HepG2 (cell line): Measurements from ENCODE around the gene BEAN1. TPM values are rescaled to one million over a fixed set of nuclear protein-coding genes. Genes with fewer than 3 reads are reported as not detected.

Experiments used
- AHR ChIP-seq: IDR thresholded peaks from 2 replicates; pipeline ENCODE4 v1.6.1; 2018; ENCODE audit warnings: missing genetic modification reagents, missing compliant biosample characterization
- HNRNPH1 ChIP-seq: fragments of 200-400 bp; formaldehyde crosslinking; optimal IDR thresholded peaks from 2 replicates; pipeline ENCODE3; 2017; ENCODE audit warnings: mild to moderate bottlenecking, low read depth, low read length
- HNRNPK ChIP-seq: fragments of 200-400 bp; formaldehyde crosslinking; IDR thresholded peaks from 2 replicates; pipeline ENCODE4 v1.6.1; 2018; ENCODE audit warnings: low read length, low read depth, moderate library complexity, mild to moderate bottlenecking; ENCODE audit not compliant: poor library complexity, severe bottlenecking
- KAT7 ChIP-seq: IDR thresholded peaks from 2 replicates; pipeline ENCODE4 v1.6.1; 2018; ENCODE audit warnings: borderline replicate concordance, missing compliant biosample characterization
- KDM4B ChIP-seq: sonication (generic); formaldehyde crosslinking; IDR thresholded peaks from 2 replicates; pipeline ENCODE4 v1.4.0; 2020; ENCODE audit warnings: missing genetic modification reagents
- ZMYM3 ChIP-seq: sonication (generic); formaldehyde crosslinking; IDR thresholded peaks from 2 replicates; pipeline ENCODE4 v1.5.1; 2020; ENCODE audit warnings: mild to moderate bottlenecking, missing genetic modification reagents
- ZNF878 ChIP-seq: sonication (generic); formaldehyde crosslinking; IDR thresholded peaks from 2 replicates; pipeline ENCODE4 v1.8.1; 2023; ENCODE audit warnings: mild to moderate bottlenecking, missing genetic modification reagents, moderate library complexity
- polyA plus RNA-seq, 8 experiments: library from polyadenylated mRNA; depleted of rRNA in 3 of 8; stranded (reverse) in 7 of 8; unstranded in 1 of 8; fragments of >200 nt; fragmentation: Illumina TruSeq in 4 of 8; extraction: Trizol in 4 of 8; gene quantifications; 2 replicates each; pipeline versions ENCODE4 v1.2.1 to v1.2.3, GENCODE V29; 2011 to 2016; ENCODE audit warnings: low read depth in 4 of 8, missing spikeins in 1 of 8, mixed read lengths in 1 of 8; ENCODE audit not compliant: insufficient read depth in 1 of 8
- total RNA-seq, 5 experiments: library from RNA; depleted of rRNA; stranded (reverse); fragments of >200 nt; fragmentation: Illumina TruSeq; extraction: Trizol; gene quantifications; 2 replicates each; pipeline ENCODE4 v1.2.3, GENCODE V29; 2016; ENCODE audit warnings: low read depth in 1 of 5
- TF ChIP-seq, protein P1 (sequence below): sonication (generic); formaldehyde crosslinking; IDR thresholded peaks from 2 replicates; pipeline ENCODE4 v1.4.0; 2020; ENCODE audit warnings: missing genetic modification reagents
- TF ChIP-seq, protein P2 (sequence below): sonication (generic); formaldehyde crosslinking; conservative IDR thresholded peaks from 2 replicates; pipeline ENCODE4 v1.8.1; 2023; ENCODE audit warnings: missing genetic modification reagents

The BEAN1 gene
- total and polyA plus RNA-seq, 2 of the 13 experiments (the other 11 are each of a cell fraction or from before 2014, with no cell fraction given) = 0.53 to 1.4 TPM

DNA sequence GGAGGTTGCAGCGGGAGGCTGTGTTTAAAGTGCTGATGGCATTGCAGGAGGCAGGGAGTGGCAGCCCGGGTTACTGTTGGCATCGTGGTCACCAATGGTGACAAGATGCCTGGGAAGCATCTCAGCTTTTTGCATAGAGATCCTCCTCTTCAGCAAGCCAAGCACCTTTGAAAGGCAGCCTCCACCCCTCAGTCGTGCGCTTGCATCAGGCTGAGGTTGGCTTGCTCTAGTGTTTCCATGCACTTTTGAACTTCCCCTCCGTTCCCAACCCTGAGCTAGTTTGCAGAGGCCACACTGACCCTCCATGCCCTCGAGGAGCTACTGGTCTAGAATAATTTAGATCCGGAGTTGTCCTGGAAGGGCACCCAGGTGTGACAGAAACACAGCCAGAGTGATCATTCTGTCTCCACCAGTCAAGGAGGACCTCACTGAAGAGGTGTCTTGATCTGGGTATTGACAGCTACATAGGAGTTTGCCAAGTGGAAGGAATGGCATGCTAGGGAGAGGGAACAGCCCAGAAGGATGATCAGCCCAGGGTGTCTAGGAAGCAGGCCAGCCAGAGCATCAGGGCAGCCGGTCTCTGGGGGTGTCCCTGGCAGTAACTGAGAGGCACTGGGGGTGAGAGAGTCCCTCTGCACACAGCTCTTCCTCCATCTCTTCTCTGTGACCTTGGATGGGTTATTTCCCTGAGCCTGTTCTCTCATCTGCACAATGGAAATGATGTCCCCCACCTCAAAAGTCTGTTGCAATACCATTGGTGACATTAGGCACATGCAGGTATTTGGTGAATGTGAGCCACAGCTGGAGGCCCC, 7.7 kb downstream of the BEAN1 start (continued):
- TF ChIP-seq, protein P1, sequence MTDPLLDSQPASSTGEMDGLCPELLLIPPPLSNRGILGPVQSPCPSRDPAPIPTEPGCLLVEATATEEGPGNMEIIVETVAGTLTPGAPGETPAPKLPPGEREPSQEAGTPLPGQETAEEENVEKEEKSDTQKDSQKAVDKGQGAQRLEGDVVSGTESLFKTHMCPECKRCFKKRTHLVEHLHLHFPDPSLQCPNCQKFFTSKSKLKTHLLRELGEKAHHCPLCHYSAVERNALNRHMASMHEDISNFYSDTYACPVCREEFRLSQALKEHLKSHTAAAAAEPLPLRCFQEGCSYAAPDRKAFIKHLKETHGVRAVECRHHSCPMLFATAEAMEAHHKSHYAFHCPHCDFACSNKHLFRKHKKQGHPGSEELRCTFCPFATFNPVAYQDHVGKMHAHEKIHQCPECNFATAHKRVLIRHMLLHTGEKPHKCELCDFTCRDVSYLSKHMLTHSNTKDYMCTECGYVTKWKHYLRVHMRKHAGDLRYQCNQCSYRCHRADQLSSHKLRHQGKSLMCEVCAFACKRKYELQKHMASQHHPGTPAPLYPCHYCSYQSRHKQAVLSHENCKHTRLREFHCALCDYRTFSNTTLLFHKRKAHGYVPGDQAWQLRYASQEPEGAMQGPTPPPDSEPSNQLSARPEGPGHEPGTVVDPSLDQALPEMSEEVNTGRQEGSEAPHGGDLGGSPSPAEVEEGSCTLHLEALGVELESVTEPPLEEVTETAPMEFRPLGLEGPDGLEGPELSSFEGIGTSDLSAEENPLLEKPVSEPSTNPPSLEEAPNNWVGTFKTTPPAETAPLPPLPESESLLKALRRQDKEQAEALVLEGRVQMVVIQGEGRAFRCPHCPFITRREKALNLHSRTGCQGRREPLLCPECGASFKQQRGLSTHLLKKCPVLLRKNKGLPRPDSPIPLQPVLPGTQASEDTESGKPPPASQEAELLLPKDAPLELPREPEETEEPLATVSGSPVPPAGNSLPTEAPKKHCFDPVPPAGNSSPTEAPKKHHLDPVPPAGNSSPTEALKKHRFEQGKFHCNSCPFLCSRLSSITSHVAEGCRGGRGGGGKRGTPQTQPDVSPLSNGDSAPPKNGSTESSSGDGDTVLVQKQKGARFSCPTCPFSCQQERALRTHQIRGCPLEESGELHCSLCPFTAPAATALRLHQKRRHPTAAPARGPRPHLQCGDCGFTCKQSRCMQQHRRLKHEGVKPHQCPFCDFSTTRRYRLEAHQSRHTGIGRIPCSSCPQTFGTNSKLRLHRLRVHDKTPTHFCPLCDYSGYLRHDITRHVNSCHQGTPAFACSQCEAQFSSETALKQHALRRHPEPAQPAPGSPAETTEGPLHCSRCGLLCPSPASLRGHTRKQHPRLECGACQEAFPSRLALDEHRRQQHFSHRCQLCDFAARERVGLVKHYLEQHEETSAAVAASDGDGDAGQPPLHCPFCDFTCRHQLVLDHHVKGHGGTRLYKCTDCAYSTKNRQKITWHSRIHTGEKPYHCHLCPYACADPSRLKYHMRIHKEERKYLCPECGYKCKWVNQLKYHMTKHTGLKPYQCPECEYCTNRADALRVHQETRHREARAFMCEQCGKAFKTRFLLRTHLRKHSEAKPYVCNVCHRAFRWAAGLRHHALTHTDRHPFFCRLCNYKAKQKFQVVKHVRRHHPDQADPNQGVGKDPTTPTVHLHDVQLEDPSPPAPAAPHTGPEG = no peak
- TF ChIP-seq ZMYM3 (CRISPR knock-in tag) = peak; percentile 76
- TF ChIP-seq HNRNPK = no peak
- no peak for TF ChIP-seq KAT7 (CRISPR knock-in tag)
- TF ChIP-seq, protein P2, sequence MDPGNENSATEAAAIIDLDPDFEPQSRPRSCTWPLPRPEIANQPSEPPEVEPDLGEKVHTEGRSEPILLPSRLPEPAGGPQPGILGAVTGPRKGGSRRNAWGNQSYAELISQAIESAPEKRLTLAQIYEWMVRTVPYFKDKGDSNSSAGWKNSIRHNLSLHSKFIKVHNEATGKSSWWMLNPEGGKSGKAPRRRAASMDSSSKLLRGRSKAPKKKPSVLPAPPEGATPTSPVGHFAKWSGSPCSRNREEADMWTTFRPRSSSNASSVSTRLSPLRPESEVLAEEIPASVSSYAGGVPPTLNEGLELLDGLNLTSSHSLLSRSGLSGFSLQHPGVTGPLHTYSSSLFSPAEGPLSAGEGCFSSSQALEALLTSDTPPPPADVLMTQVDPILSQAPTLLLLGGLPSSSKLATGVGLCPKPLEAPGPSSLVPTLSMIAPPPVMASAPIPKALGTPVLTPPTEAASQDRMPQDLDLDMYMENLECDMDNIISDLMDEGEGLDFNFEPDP (CRISPR knock-in tag) = no peak
- TF ChIP-seq AHR (CRISPR knock-in tag) = no peak
- no peak for TF ChIP-seq KDM4B (CRISPR knock-in tag)
- TF ChIP-seq ZNF878 (CRISPR knock-in tag) = peak; percentile 63; the same call in 1 of the 2 replicates
- TF ChIP-seq HNRNPH1 = no peak
